Calu3 (cell line): Measurements from ENCODE around the gene MORN5. TPM values are rescaled to one million over a fixed set of nuclear protein-coding genes. Genes with fewer than 3 reads are reported as not detected.

Source experiments
- BruUV-seq: library from RNA; stranded (reverse); fragments of 400-500 nt; replicated peaks from 2 replicates; lab custom pipeline; 2021; lab: Mats Ljungman, UMichigan
- CTCF ChIA-PET: fragments of 300-600 bp; sonication (Branson Sonifier 250); formaldehyde crosslinking; loops from one replicate; lab custom pipeline; 2022; ENCODE audit warnings: antibody characterized with exemption; lab: Charles Lee
- DNase-seq: peaks from one replicate; pipeline ENCODE4 v3.0.0; 2022
- H3K27ac Mint-ChIP-seq: one replicate; pipeline ENCODE4 v1.8.0; 2022; ENCODE audit warnings: mixed read lengths; ENCODE audit not compliant: unreplicated experiment
- H3K27me3 Mint-ChIP-seq: one replicate; pipeline ENCODE4 v1.8.0; 2022; ENCODE audit warnings: mixed read lengths; ENCODE audit not compliant: unreplicated experiment
- H3K36me3 Mint-ChIP-seq: one replicate; pipeline ENCODE4 v1.8.0; 2022; ENCODE audit warnings: mild to moderate bottlenecking, moderate library complexity, mixed read lengths; ENCODE audit not compliant: insufficient read depth, unreplicated experiment
- H3K4me1 Mint-ChIP-seq: one replicate; pipeline ENCODE4 v1.8.0; 2022; ENCODE audit warnings: mild to moderate bottlenecking, low read depth, mixed read lengths; ENCODE audit not compliant: unreplicated experiment
- H3K4me3 Mint-ChIP-seq: one replicate; pipeline ENCODE4 v1.8.0; 2022; ENCODE audit warnings: mild to moderate bottlenecking, low read depth, moderate library complexity, mixed read lengths; ENCODE audit not compliant: unreplicated experiment
- H3K9me3 Mint-ChIP-seq: one replicate; pipeline ENCODE4 v1.8.0; 2022; ENCODE audit warnings: low read depth, mixed read lengths; ENCODE audit not compliant: unreplicated experiment
- CTCF ChIP-seq: fragments of 200-600 bp; IDR thresholded peaks from one replicate; pipeline ENCODE4 v1.8.0; 2022; ENCODE audit warnings: antibody characterized with exemption; ENCODE audit not compliant: unreplicated experiment
- intact Hi-C: fragments of 100-400 bp; cut with micrococcal nuclease; formaldehyde crosslinking; loops from one replicate; pipeline ENCODE4 v1.10.0; 2022; ENCODE audit not compliant: unreplicated experiment
- total RNA-seq: library from RNA; stranded (reverse); gene quantifications from 2 replicates; pipeline ENCODE4 v1.2.3, GENCODE V29; 2022

The MORN5 gene
- total RNA-seq, 1 experiment from 2014 or later = not detected

- Mint-ChIP-seq H3K27ac (no peak overlapping the region), H3K4me3 (no peak overlapping the region), H3K27me3 (peaks cover 52% of the 10 kb centered on the region)
Measured at GRCh38 chr9:122227575-122227900, 67.8 kb downstream of the MORN5 start.

GRCh38 chr9:122228191-122228567 lies 68.5 kb downstream of the MORN5 start:
- no TSS peak for BruUV-seq
- CTCF ChIA-PET = no interaction called here
- intact Hi-C loops = no loop called here
- no peaks in the 10 kb centered on the region for H3K9me3 Mint-ChIP-seq
- no peaks in the 10 kb centered on the region for H3K36me3 Mint-ChIP-seq
- peaks cover 45% of the 10 kb centered on the region for H3K27me3 Mint-ChIP-seq
- H3K4me1 Mint-ChIP-seq = no peaks in the 10 kb centered on the region
- H3K4me3 Mint-ChIP-seq = no peak overlapping the region
- no peak for TF ChIP-seq CTCF
- H3K27ac Mint-ChIP-seq = no peak overlapping the region
- DNase-seq = no peak

More at GRCh38 chr9:122227575-122227900, 67.8 kb downstream of the MORN5 start:
- BruUV-seq = no TSS peak
- intact Hi-C loops = no loop called here
- H3K9me3 Mint-ChIP-seq = no peaks in the 10 kb centered on the region
- no peak for TF ChIP-seq CTCF
- H3K36me3 Mint-ChIP-seq = no peaks in the 10 kb centered on the region
- DNase-seq = no peak
- CTCF ChIA-PET = no interaction called here
- no peaks in the 10 kb centered on the region for H3K4me1 Mint-ChIP-seq

- Mint-ChIP-seq H3K36me3 (no peaks in the 10 kb centered on the region), H3K27me3 (peaks cover 44% of the 10 kb centered on the region), H3K27ac (no peak within 1 kb of the TSS), H3K4me1 (no peaks in the 10 kb centered on the region), H3K4me3 (no peak within 1 kb of the TSS), H3K9me3 (no peaks in the 10 kb centered on the region)
- no peak for DNase-seq
- intact Hi-C loops = no loop called here
- TF ChIP-seq CTCF = no peak
- BruUV-seq = no TSS peak
- CTCF ChIA-PET = interaction anchor here (0.6 kb wide), 1 partner anchor 27 kb away, joined by 3 read pairs; no protein-coding TSS in a partner anchor
Measured at GRCh38 chr9:122228568-122229484, 69.1 kb downstream of the MORN5 start, which contains the start of gene LHX6. LHX6 (minus strand) TSS chr9:122228957; CDS start chr9:122228740, 217 bp downstream.

GRCh38 chr9:122229485-122229837 lies 69.8 kb downstream of the MORN5 start:
- H3K36me3 Mint-ChIP-seq = no peaks in the 10 kb centered on the region
- CTCF ChIA-PET = interaction anchor here (0.6 kb wide), 1 partner anchor 28 kb away, joined by 3 read pairs; no protein-coding TSS in a partner anchor
- H3K9me3 Mint-ChIP-seq = no peaks in the 10 kb centered on the region
- no peak overlapping the region for H3K4me3 Mint-ChIP-seq
- TF ChIP-seq CTCF = no peak
- no peak overlapping the region for H3K27ac Mint-ChIP-seq
- H3K4me1 Mint-ChIP-seq = no peaks in the 10 kb centered on the region
- H3K27me3 Mint-ChIP-seq = peaks cover 44% of the 10 kb centered on the region
- intact Hi-C loops = no loop called here
- no TSS peak for BruUV-seq
- no peak for DNase-seq
